Measurements from ENCODE around the gene CCSER2. TPM values are rescaled to one million over a fixed set of nuclear protein-coding genes. Genes with fewer than 3 reads are reported as not detected.

Gene CCSER2
- total RNA-seq, 2 donors from 2014 or later: 29.8 to 38.8 TPM

- H3K27ac ChIP-seq (ENCODE audit: low read depth, low read length): no peak overlapping the region
- Mint-ChIP-seq H3K27me3 (ENCODE audit: insufficient read depth) (no peaks in the 10 kb centered on the region), H3K27ac (no peak overlapping the region), H3K9me3 (no peaks in the 10 kb centered on the region), H3K4me1 (peaks cover 11% of the 10 kb centered on the region), H3K4me3 (no peak overlapping the region), H3K36me3 (ENCODE audit: low read depth) (peaks cover 15% of the 10 kb centered on the region)
- no peak overlapping the region for H3K4me3 ChIP-seq (ENCODE audit: low read length)
- H3K27me3 ChIP-seq (ENCODE audit: control insufficient read depth, insufficient read depth, low read length, poor library complexity, severe bottlenecking): no peaks in the 10 kb centered on the region
- no peak for TF ChIP-seq CTCF (conservative IDR thresholded peaks at IDR 0.05)
- no peak overlapping the region for H3K9ac ChIP-seq (ENCODE audit: extremely low read depth, low read length, poor library complexity, severe bottlenecking)
- WGBS, 2 experiments (ENCODE audit: insufficient coverage in 1 of 2, insufficient read length in 1 of 2): 92 to 95% methylated on average over 6 of the region's 6 CpGs
- H3K9me3 ChIP-seq (ENCODE audit: control insufficient read depth, low read length): peaks cover 5% of the 10 kb centered on the region
- DNase-seq: no peak
- no peaks in the 10 kb centered on the region for H3K4me1 ChIP-seq (ENCODE audit: control insufficient read depth, insufficient read depth, low read length)
- peaks cover 15% of the 10 kb centered on the region for H3K36me3 ChIP-seq (ENCODE audit: control insufficient read depth, insufficient read depth, low read length)
These were observed 38.9 kb downstream of the CCSER2 start for GRCh38 chr10:84367256-84367655.

- no peak overlapping the region for H3K27ac ChIP-seq (ENCODE audit: low read depth, low read length)
- Mint-ChIP-seq H3K9me3 (no peaks in the 10 kb centered on the region), H3K36me3 (ENCODE audit: low read depth) (peaks cover 16% of the 10 kb centered on the region), H3K27me3 (ENCODE audit: insufficient read depth) (no peaks in the 10 kb centered on the region), H3K27ac (no peak overlapping the region), H3K4me1 (peaks cover 11% of the 10 kb centered on the region), H3K4me3 (no peak overlapping the region)
- no peak overlapping the region for H3K9ac ChIP-seq (ENCODE audit: extremely low read depth, low read length, poor library complexity, severe bottlenecking)
- H3K4me1 ChIP-seq (ENCODE audit: control insufficient read depth, insufficient read depth, low read length): no peaks in the 10 kb centered on the region
- no CpG with 5 or more reads among the region's 1 CpG for WGBS, 2 experiments (ENCODE audit: insufficient coverage in 1 of 2, insufficient read length in 1 of 2)
- H3K27me3 ChIP-seq (ENCODE audit: control insufficient read depth, insufficient read depth, low read length, poor library complexity, severe bottlenecking): no peaks in the 10 kb centered on the region
- H3K9me3 ChIP-seq (ENCODE audit: control insufficient read depth, low read length): peaks cover 5% of the 10 kb centered on the region
- H3K36me3 ChIP-seq (ENCODE audit: control insufficient read depth, insufficient read depth, low read length): peaks cover 26% of the 10 kb centered on the region
- H3K4me3 ChIP-seq (ENCODE audit: low read length): no peak overlapping the region
- no peak for TF ChIP-seq CTCF (conservative IDR thresholded peaks at IDR 0.05)
- no peak for DNase-seq
These were observed 40.4 kb downstream of the CCSER2 start for GRCh38 chr10:84368828-84369227.

- Histone ChIP-seq H3K4me3 (ENCODE audit: low read length) (no peak overlapping the region), H3K9ac (ENCODE audit: extremely low read depth, low read length, poor library complexity, severe bottlenecking) (no peak overlapping the region), H3K27ac (ENCODE audit: low read depth, low read length) (no peak overlapping the region), H3K9me3 (ENCODE audit: control insufficient read depth, low read length) (peaks cover 5% of the 10 kb centered on the region), H3K27me3 (ENCODE audit: control insufficient read depth, insufficient read depth, low read length, poor library complexity, severe bottlenecking) (no peaks in the 10 kb centered on the region), H3K4me1 (ENCODE audit: control insufficient read depth, insufficient read depth, low read length) (no peaks in the 10 kb centered on the region), H3K36me3 (ENCODE audit: control insufficient read depth, insufficient read depth, low read length) (peaks cover 35% of the 10 kb centered on the region)
- peaks cover 11% of the 10 kb centered on the region for H3K4me1 Mint-ChIP-seq
- H3K27me3 Mint-ChIP-seq (ENCODE audit: insufficient read depth): no peaks in the 10 kb centered on the region
- no peak for TF ChIP-seq CTCF (conservative IDR thresholded peaks at IDR 0.05)
- no peak for DNase-seq
- H3K36me3 Mint-ChIP-seq (ENCODE audit: low read depth): peaks cover 20% of the 10 kb centered on the region
- H3K9me3 Mint-ChIP-seq: no peaks in the 10 kb centered on the region
- WGBS, 2 experiments (ENCODE audit: insufficient coverage in 1 of 2, insufficient read length in 1 of 2): 83% methylated on average over 1 of the region's 1 CpG; no CpG with 5 or more reads in 1 of the 2 experiments
- H3K4me3 Mint-ChIP-seq: no peak overlapping the region
- H3K27ac Mint-ChIP-seq: no peak overlapping the region
These were observed 41.9 kb downstream of the CCSER2 start for GRCh38 chr10:84370283-84370682.
